Vagina (tissue), 2 donors: ENCODE measurements around the gene SPRED1.

Experiments used
- POLR2A ChIP-seq, 2 donors: fragments of 450-650 bp; IDR thresholded peaks; one replicate each; pipeline ENCODE4 v1.6.1; 2017; ENCODE audit warnings: antibody characterized with exemption in 2 of 2, mild to moderate bottlenecking in 2 of 2, moderate library complexity in 2 of 2
- POLR2AphosphoS5 ChIP-seq, 2 donors: sonication (generic); formaldehyde crosslinking; IDR thresholded peaks; one replicate each; pipeline ENCODE4 v1.9.0; 2017; ENCODE audit warnings: antibody characterized with exemption in 2 of 2, mild to moderate bottlenecking in 2 of 2, low read depth in 1 of 2; ENCODE audit not compliant: insufficient read depth in 1 of 2
- TF ChIP-seq, protein P1 (sequence below), 3 experiments: fragments of 450-650 bp in 2 of 3; fragments of 200-600 bp in 1 of 3; sonication (generic) in 1 of 3; IDR thresholded peaks; one replicate each; pipeline ENCODE4 v1.5.1; 2017 to 2019; ENCODE audit warnings: antibody characterized with exemption in 3 of 3, mild to moderate bottlenecking in 2 of 3, moderate library complexity in 2 of 3

DNA sequence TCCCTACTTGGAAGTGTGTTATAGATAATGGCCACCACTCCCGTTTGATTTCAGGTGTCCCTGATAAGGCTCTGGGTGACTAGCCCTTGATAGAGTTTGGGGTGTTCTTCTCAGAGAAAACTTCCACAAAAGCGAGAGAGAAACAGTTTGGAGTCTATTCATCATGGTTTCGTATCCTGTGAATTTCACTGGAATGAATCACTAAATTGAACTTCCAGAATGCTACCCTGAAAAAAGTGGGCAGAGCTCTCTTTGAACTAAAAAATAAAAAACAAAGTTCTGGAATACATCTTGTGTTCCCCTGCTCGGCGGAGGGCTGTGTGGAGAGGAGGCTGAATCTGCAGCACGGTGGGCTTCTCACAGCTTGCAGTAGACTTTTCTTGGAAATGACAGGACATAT is 148.5 kb downstream of the SPRED1 start:
- TF ChIP-seq, protein P1, sequence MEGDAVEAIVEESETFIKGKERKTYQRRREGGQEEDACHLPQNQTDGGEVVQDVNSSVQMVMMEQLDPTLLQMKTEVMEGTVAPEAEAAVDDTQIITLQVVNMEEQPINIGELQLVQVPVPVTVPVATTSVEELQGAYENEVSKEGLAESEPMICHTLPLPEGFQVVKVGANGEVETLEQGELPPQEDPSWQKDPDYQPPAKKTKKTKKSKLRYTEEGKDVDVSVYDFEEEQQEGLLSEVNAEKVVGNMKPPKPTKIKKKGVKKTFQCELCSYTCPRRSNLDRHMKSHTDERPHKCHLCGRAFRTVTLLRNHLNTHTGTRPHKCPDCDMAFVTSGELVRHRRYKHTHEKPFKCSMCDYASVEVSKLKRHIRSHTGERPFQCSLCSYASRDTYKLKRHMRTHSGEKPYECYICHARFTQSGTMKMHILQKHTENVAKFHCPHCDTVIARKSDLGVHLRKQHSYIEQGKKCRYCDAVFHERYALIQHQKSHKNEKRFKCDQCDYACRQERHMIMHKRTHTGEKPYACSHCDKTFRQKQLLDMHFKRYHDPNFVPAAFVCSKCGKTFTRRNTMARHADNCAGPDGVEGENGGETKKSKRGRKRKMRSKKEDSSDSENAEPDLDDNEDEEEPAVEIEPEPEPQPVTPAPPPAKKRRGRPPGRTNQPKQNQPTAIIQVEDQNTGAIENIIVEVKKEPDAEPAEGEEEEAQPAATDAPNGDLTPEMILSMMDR (IDR thresholded peaks at IDR 0.05) = no peak
- TF ChIP-seq POLR2A (IDR thresholded peaks at IDR 0.05) (no peak), POLR2AphosphoS5 (IDR thresholded peaks at IDR 0.05; ENCODE audit: insufficient read depth in 1 of 2, low read depth in 1 of 2) (no peak)
